NCI-H82 treated with DMSO at 0.1 percent for 48 hours (cell line): ENCODE measurements around the gene YAP1.

Experiments used
- DNase-seq: peaks from one replicate; lab custom pipeline; 2025; ENCODE audit not compliant: unreplicated experiment; lab: John Stamatoyannopoulos, UW

YAP1 gene

DNA sequence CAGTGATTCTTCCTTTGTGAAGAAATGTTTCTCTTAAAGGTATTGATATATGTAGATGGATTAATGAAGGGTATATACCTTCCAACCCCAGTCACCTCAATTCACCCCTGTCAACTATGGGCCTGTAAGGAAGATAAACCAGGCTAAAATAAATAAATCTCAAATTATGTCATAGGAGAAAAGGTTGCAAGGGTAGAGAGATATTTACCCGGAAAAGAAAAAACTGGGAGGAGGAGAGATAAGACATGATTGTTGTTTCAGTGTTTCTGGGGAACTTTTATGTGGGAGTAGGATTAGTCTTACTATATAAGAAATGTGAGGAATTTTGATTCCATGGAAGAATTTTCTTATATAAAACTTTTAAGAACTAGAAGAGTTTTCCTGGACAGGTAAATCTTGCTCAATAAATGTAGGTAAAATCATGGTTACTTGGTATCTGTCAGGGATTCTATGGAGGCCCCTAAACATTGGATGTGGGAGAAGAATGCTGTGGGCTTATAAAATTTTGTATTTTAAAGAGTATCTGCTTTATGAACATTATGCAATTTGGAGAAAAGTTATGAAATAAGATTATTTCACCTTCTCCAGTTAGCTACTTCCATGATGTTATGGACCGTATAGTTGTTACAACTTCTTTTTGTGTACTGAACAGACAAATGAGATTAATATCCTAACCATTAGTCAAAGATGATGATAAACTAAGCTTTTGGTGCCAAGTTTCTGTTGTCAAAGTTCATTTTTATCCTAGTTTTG, 6.4 kb downstream of the YAP1 start:
- no peak for DNase-seq

DNA sequence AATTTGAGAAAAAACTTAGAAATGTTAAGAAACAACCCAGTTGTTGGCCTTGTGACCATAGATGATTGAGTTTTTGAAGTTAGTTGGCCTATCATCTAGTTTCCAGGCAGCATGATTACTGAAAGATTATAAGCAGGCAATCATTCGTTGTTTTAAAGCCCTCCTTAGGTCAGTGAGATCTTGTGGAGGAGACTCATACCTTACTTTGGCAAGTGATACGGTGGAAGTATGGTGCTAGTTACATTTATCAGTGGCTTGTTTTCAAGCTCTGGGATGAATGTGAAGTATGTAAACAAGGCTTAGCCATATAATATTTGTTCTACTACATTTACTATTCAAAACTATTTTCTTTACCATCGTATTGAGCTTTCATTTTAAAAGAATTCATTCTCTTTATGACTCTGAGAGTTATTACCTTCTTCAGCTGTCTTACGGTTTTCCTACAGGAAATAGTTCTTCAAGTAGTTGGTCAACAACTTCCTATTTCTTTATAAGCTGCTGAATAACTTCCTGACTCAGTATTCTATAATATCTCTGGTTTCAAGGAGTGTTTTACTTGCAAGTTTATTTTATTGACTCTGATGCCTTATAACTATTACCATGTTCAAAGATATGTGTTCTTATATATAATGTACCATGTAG, 7.3 kb downstream of the YAP1 start:
- DNase-seq = no peak

DNA sequence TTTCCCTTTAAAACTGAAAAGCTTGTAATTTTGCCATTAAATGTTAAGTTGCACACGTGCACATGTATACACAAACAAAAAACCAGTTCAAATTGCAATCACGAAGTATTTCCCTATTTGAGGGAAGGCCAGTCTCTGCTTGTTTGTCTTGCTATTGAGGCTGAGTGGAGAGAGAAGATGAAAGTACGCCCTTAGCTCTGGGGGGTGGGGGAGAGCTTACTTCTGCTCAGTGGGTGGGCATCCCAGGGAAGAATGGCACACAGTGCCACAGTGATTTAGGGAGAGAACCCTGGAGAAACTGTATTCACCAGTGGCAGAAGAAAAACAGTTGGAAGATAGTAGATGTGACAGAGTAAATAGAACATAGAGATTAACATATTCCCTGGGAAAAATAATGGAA, 8.7 kb downstream of the YAP1 start:
- DNase-seq = no peak

DNA sequence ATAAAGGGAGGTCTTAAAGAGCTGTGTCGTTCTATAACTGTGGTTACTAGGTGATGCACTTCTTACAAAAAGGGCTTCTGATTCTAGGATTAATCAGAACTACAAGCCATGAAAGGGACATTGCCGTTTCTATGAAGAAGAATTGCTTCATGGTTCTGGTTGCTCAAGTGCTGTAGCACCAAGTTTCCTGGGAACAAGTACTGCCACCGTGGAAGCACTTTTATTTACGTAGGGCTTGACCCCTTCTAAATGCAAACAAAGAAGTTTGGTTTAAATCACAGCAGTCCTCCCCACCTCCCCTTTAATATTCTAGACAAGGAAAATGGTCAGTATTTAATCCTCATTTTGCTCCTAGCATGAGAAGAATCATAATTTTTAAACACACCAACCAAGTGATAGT, 9.8 kb downstream of the YAP1 start:
- no peak for DNase-seq

DNA sequence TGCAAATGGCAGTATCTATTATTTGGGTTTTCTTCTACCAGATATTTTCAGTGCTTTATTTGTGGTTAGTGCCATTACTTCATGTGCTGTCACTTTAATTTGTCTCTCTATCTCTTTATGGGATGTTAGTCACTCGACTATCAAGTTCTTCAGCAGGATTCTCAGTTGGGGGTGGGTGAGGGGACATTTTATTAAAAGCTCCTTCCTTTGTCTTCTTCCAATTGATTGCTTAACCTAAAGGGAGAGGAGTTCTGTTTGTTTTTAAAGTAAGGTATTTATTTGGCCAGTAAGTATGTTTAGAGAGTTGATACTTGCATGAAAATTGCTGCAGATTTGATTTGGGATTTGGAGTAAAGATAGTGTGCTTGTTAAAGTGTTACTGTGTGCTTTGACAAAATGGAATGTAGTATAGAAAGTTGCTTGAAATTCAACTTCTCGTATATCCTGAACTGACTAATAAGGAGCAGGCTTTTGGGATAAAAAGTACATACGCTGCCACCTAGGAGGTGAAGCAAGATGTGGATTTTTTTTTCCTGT, 10.3 kb downstream of the YAP1 start:
- DNase-seq = no peak

DNA sequence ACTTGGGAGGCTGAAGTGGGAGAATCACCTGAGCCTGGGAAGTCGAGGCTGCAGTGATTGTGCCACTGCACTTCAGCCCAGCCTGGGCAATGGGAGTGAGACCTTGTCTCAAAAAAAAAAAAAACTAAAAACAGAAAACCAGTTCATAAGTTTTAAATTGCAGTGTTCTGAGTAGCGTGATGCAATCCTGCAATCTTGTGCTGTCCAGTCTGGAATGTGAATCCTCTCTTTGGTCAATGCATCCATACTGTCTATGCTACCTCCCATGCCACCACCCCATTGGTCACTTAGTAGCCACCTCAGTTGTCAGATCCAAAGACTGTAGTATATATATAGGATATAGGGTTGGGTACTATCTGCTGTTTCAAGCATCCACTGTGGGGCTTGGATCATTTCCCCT, 11.1 kb downstream of the YAP1 start:
- DNase-seq = no peak

DNA sequence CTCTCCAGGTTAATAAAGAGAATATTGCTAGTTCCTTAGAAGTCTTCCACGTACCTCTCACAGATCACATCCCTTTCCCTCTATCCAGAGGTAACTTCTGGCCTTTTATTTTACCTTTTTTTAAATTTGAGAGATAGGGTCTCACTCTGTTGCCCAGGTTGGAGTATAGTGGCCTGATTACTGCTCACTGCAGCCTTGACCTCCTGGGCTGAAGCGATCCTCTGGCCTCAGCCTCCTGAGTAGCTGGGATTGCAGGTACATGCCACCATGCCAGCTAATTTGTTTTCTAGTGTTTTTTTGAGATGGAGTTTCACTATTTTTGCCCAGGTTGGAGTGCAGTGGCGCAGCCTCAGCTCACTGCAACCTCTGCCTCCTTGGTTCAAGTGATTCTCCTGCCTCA, 24.4 kb downstream of the YAP1 start:
- DNase-seq = no peak

DNA sequence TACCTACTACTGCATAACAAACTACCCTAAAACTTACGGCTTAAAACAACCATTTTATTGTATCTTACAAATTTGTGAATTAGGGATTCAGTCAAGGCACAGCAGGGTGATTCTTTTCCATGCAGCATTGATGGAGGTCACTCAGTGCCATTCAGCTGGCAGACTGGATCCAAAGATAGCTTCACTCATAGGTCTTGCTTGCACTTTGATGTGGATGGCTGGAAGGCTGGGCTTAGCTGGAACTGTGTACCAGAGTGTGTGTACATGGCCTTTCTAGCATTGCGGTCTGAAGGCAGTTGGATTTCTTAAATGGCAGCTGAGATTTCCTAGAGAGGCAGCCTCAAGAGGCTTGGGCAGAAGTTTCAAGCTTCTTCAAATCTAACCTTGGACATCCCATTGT, 25.0 kb downstream of the YAP1 start:
- no peak for DNase-seq

DNA sequence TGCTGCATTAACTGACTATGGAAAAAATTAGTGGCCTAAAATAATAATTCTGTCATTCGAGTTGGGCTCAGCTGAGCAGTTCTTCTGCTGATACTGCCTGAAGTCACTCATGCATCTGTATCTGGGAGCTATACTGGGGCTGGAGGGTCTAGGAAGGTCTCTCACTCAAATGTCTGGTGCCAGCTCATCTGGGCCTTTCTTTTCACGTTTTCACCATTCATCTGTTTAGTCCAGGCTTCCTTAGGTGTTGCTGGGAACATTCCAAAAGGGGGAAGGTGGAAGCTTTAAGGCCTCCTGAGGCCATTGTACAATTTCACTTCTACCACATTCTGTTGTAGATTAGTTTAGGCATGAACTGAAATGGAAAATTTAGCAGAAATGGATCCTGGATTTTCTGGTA, 28.0 kb downstream of the YAP1 start:
- no peak for DNase-seq

DNA sequence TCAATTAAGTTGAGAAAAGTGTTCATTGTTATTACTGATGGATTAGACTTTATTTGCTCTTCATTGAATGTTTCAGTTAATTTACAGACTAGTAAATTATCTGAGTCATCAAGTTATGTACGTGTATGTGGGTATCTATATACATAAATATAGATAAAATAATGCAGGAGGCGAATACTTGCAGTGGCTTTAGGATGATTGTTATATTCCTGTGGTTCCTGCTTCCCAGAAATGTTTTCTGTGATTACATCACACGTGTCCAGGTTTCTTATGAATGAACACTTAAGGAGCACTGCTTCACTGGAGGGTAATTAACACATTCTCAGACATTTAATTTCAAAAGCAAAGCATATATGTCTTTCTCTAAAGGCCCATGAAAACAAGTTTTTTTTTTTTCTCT, 28.4 kb downstream of the YAP1 start:
- DNase-seq = no peak

DNA sequence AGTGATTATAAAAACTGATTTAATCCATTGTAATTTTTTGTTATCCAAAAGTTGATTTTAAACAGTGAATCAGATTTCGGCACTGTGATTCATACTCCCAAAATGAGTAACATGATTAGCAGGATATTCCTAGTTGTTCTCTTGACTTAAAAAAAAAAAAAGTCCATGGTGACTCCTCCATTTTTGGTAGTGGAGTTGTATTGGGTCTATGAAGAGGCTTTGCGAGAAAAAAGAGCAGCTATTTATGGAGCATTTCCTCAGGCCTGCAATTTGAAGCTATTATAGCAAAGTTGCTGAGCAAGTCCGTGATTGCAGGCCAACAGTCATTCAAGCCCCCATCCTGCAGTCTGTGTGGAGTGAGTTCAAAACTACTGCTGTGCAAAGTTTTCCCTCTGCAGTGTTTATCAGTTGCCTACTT, 28.8 kb downstream of the YAP1 start:
- DNase-seq = no peak

DNA sequence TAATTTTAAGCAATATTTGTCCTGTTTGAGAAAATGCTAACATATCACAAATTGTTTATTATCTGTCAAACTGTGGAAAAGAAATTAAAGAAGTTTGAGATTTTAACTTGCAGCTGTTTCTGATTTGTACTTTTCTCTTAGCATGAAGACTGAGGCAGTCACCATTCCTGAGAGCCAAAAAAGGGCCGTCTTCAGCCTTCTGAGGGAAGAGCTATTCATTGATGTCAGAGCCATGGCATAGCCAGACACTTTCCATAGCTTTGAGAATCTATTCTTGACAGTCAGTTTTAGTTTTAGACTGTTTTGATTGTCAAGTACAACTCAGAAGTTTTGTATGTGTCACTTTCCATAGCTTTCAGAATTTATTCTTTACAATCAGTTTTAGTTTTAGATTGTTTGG, 32.1 kb downstream of the YAP1 start:
- no peak for DNase-seq

DNA sequence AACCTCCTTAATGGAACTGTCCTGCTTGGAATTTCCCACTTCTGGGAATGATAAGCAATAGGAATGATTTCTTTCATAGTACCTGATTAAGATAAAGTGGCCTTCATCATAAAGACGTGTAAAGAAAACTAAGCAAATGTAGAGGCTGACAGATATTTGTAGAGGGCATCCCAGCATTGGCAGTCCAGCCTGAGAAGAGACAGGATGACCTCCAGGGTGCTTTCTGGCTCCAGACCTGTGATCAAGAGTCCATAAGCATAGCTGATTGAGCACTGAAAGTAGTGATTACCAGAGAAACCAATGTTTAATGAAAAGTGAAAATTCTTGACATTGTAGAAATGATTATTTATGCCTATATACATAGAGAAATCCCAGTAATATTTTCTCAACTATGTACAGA, 33.6 kb downstream of the YAP1 start:
- DNase-seq = no peak

DNA sequence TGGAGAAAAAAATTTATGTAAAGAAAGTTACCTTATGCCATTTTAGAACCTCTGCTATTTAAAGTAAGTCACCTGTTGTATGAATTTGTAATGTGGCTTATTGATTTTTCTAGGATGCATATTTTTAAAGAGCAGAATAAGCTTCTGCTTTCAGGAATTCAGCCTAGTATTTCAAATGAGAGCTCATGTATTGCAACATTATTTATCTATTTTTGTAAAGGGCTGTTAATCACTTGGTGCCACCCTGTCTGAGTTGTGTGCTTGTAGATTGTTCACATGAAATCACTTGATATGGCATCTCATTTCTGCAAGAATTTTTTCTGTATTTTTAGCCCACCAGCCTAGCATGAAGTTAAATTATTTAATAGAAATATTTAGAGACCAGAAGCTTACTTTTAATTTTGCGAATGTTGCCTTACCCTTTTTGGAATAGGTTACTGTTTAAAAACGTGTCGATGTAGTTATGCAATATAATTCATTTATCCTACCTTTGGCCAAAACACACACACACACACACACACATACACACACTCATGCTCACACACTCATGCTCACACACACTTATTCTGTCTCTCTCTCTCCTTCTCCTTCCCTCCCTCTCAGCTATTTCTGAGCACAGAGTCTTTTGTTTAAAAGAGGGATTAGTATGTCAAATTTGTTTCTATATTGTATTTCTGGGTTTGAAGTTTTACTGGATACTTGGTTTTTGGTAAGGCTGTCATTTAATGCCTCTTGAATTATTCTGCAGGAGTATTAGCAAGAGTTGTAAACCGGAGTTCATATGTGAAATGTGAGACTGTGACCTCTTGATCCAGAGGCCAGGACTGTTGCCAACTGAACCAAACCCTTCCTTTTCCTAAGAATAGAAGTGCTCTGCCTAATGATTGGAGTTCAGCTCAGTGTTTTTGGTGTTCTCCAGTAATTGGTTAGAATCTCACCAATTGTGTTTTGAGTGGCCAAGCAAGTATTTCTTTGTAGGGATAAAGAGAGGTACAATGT, 34.4 kb downstream of the YAP1 start:
- DNase-seq = no peak

DNA sequence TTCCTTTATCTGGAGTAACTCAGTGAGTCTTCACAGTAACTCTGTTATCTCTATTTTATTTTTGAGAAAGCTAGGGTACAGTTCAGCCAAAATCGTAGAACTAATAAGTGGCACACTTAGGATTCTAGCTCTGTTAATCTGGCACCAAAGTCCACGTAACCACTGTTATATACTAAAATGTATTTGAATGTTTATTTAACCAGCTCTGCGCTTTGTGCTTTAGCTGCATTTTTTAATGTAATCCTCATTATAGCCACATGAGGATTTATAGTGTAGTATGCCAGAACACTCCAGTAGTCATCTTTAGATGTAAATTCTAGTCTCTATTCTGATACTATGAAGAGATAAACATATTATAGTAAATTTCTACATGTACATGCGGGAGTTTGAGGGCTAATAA, 36.8 kb downstream of the YAP1 start:
- no peak for DNase-seq

DNA sequence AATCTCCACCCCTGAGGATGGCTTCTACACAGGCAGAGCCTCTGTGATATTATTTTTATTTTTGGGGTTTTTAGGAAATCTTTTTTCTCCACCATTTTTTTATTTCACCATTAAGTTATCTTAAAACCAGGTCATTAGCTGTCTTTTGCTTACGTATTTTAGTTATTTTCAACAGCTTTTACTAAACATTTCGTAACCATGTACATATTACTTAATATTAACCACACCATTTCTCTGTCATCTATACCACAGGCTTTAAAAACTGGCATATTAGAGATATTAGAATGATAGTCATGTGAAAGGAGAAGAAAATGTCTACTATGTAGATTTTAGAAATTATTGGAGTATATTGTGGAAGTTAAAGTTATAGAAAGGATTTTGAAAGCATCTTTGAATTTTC, 37.4 kb downstream of the YAP1 start:
- DNase-seq = no peak

DNA sequence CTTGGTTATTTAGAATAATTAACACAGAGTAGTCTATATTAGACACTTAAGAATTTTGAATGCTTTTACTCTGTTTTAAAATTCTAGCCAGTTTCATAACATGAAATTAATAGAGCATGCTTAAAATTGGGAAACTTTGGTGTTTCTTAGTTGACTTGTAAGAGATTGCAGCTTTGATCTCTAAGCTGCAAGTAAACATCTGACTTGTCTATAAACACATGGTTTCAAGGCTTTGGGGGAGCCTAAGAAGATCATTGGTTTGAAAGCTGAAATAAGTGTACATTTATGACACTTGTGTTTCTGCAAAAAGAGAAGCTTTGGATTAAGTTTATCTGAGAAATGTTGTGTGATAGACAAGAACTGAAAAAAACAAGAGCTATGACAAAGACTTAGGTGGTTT, 37.8 kb downstream of the YAP1 start:
- no peak for DNase-seq

DNA sequence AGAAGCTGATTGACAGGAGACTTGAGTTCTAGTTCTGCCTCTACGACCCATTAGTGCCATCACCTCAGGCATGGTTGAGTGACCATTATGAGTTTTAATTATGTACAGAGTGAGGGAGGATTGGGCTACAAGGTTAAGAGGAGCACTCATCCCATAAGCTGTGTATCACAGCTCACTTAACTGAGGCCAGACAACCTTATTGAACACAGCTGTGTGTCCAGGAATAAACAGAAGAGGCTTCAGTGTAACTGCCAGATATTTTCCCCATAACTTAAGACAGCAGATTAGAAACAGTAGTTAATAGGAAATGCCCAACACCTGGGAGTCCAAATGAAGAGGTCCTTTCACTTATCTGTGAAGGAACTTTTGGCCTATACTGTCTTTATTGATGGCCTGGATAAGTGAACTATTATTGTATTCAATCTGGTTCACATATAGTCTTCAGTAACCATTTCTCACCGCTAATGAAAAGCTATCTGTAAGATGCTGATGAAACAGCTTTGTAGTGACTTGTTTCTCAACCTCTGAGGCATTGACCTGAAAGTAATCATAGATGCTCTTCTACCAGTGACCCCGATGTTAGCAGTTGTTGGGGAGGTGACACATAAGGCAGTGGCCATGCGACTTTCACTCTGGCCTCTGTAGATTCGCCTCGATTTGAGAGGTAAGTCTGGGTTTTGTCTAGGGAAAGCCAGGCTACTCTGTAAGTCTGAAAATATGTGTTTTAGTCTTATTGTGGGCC, 41.7 kb downstream of the YAP1 start:
- no peak for DNase-seq

DNA sequence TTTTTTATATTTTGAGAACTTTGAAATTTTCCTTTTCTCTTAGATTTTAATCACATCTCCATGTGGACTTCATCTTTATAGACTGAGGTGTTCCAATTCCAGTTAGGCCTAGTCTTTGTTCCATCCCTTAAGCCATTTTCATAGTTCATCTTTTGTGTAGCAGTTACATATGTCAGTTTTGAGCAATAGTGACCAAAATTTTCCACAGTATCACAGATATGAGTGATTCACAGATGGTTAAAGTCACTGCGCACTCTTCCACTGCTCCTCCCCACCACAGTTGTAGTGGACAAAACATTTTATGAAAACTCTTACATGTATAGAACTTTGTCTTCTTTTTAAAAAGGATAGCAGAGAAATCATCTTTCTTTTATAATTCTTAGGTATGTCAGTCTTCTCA, 42.8 kb downstream of the YAP1 start:
- DNase-seq = no peak

DNA sequence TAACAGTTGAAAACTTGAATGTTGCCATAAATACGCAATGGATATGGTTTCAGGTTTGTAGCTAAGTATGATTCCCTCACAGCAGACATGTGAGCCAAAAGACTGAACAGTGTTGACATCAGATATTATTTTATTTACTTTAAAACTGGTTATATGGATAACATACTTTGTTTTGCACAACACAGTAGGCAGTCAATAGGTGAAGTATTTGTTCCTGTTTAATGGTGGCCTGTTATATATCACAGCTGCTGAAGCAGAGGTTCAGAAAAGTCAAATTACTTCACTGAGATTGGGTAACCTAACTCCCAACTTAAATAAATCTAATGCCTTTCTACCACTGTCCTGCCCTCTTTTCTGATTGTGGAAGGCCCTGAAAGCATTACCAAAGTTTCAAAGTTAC, 44.6 kb downstream of the YAP1 start:
- DNase-seq = no peak

DNA sequence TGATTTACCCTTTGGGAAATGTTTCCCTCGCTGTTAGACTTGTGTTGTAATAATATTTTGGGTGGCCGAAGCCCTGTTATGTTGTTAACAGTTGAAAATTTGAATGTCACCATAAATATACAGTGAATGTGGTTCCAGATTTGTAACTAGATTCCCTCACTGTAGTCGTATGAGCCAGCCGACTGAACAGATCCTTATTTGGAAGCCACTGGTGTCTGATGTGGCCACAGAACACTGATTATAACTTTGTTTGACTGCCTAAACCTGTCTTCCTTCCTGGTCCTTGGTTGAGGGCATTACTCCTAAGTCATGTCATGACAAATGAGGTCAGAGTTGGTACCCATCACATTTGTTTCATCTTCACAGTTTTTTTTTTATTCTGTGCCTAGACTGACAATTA, 45.4 kb downstream of the YAP1 start:
- no peak for DNase-seq
